ENCODE measurements around the gene TOMM70.
"Not testable (repeated sequence)": the region's sequence is repeated elsewhere in the genome, so short reads cannot be mapped to it uniquely, and the experiment has no call there.

TOMM70 gene

GRCh38 chr3:100361897-100362296 lies 39.0 kb downstream of the TOMM70 start:
- DNase-seq, result no peak

- DNase-seq, result no peak
Measured at GRCh38 chr3:100360757-100361496, 40.0 kb downstream of the TOMM70 start.

- DNase-seq, result no peak
Measured at GRCh38 chr3:100359035-100359434, 41.9 kb downstream of the TOMM70 start.

GRCh38 chr3:100358413-100358812 lies 42.5 kb downstream of the TOMM70 start:
- no peak for DNase-seq

GRCh38 chr3:100354850-100355249 lies 46.0 kb downstream of the TOMM70 start:
- no peak for DNase-seq

GRCh38 chr3:100352296-100353231 lies 48.3 kb downstream of the TOMM70 start:
- no peak for DNase-seq

GRCh38 chr3:100351770-100352169 lies 49.1 kb downstream of the TOMM70 start:
- DNase-seq, result not testable (repeated sequence)

- no peak for DNase-seq
Measured at GRCh38 chr3:100348727-100349126, 52.2 kb downstream of the TOMM70 start.

- no peak for DNase-seq
Measured at GRCh38 chr3:100340527-100340926, 60.4 kb downstream of the TOMM70 start.

- no peak for DNase-seq
Measured at GRCh38 chr3:100339786-100340185, 61.1 kb downstream of the TOMM70 start.

- no peak for DNase-seq
Measured at GRCh38 chr3:100338911-100339310, 62.0 kb downstream of the TOMM70 start.

- not testable (repeated sequence) for DNase-seq
Measured at GRCh38 chr3:100336229-100336628, 64.7 kb downstream of the TOMM70 start.

GRCh38 chr3:100335434-100335833 lies 65.5 kb downstream of the TOMM70 start:
- DNase-seq, result no peak

- DNase-seq, result peak; percentile 73
Measured at GRCh38 chr3:100334488-100335351, 66.2 kb downstream of the TOMM70 start, which contains the start of gene NIT2. TSS of gene NIT2 (plus strand) at chr3:100334757. CDS start at chr3:100334792, 35 bp downstream.

GRCh38 chr3:100333970-100334487 lies 66.9 kb downstream of the TOMM70 start:
- DNase-seq, result no peak

- no peak for DNase-seq
Measured at GRCh38 chr3:100333051-100333450, 67.8 kb downstream of the TOMM70 start.

- no peak for DNase-seq
Measured at GRCh38 chr3:100331660-100332059, 69.2 kb downstream of the TOMM70 start.

- no peak for DNase-seq
Measured at GRCh38 chr3:100330651-100331050, 70.2 kb downstream of the TOMM70 start.

GRCh38 chr3:100329800-100330489 lies 70.9 kb downstream of the TOMM70 start:
- DNase-seq, result no peak

GRCh38 chr3:100327377-100327776 lies 73.5 kb downstream of the TOMM70 start:
- DNase-seq, result not testable (repeated sequence)

GRCh38 chr3:100325827-100326226 lies 75.1 kb downstream of the TOMM70 start:
- DNase-seq, result no peak

- DNase-seq, result no peak
Measured at GRCh38 chr3:100324044-100324443, 76.8 kb downstream of the TOMM70 start.
